IMR-90 (cell line): ENCODE results near the gene IL1RL1. TPM values are rescaled to one million over a fixed set of nuclear protein-coding genes. Genes with fewer than 3 reads are reported as not detected.

Experiments
- ATAC-seq: fragments of 200-7000 bp; cut with Tn5 transposase; 2 replicates; pipeline ENCODE4 v1.9.1; 2020; ENCODE audit warnings: low read depth, mild to moderate bottlenecking, moderate library complexity
- BruUV-seq: library from RNA; stranded (reverse); fragments of 400-500 nt; replicated peaks from 2 replicates; lab custom pipeline; 2021; lab: Mats Ljungman, UMichigan
- CTCF ChIA-PET: fragments of 300-600 bp; formaldehyde crosslinking; extraction: SDS; loops from one replicate; lab custom pipeline; 2021; ENCODE audit warnings: antibody characterized with exemption; lab: Yijun Ruan, JAX
- POLR2A ChIA-PET: fragments of 300-600 bp; sonication (Branson Sonifier 250); formaldehyde crosslinking; loops from one replicate; lab custom pipeline; 2022; ENCODE audit warnings: antibody characterized with exemption; ENCODE audit not compliant: unreplicated experiment; lab: Charles Lee
- DNase-seq: peaks from one replicate; pipeline ENCODE4 v3.0.0; 2013
- H2AFZ ChIP-seq: replicated peaks from 2 replicates; pipeline ENCODE3; 2013; ENCODE audit warnings: low read length, mild to moderate bottlenecking; ENCODE audit not compliant: poor library complexity
- H2AK5ac ChIP-seq: 2 replicates; pipeline ENCODE4 v1.6.1; 2013; ENCODE audit warnings: low read depth, low read length, inconsistent platforms
- H2AK9ac ChIP-seq: replicated peaks from 2 replicates; pipeline ENCODE3; 2013; ENCODE audit warnings: mild to moderate bottlenecking, low read depth, low read length, moderate library complexity; ENCODE audit not compliant: poor library complexity
- H2BK120ac ChIP-seq: 2 replicates; pipeline ENCODE4 v1.6.1; 2013; ENCODE audit warnings: low read depth, low read length, inconsistent platforms
- H2BK15ac ChIP-seq: 3 replicates; pipeline ENCODE4 v1.6.1; 2013; ENCODE audit warnings: low read depth, low read length, inconsistent platforms
- H2BK20ac ChIP-seq: 2 replicates; pipeline ENCODE4 v1.6.1; 2013; ENCODE audit warnings: low read depth, mild to moderate bottlenecking, inconsistent platforms, low read length, moderate library complexity
- H2BK5ac ChIP-seq: 2 replicates; pipeline ENCODE4 v1.6.1; 2013; ENCODE audit warnings: mild to moderate bottlenecking, low read depth, low read length, inconsistent platforms; ENCODE audit not compliant: poor library complexity, severe bottlenecking
- H3K14ac ChIP-seq: replicated peaks from 2 replicates; pipeline ENCODE4 v1.6.1; 2013; ENCODE audit warnings: low read depth, low read length, inconsistent platforms
- H3K18ac ChIP-seq: 2 replicates; pipeline ENCODE4 v1.6.1; 2013; ENCODE audit warnings: low read depth, low read length, control low read depth
- H3K23ac ChIP-seq: 2 replicates; pipeline ENCODE4 v1.6.1; 2013; ENCODE audit warnings: low read depth, low read length, inconsistent platforms
- H3K27ac ChIP-seq: 2 replicates; pipeline ENCODE4 v1.5.1; 2013; ENCODE audit warnings: mild to moderate bottlenecking, control low read depth, low read length; ENCODE audit not compliant: insufficient read depth
- H3K27me3 ChIP-seq: 2 replicates; pipeline ENCODE4 v1.6.1; 2013; ENCODE audit warnings: low read length; ENCODE audit not compliant: control insufficient read depth, insufficient read depth
- H3K36me3 ChIP-seq: 2 replicates; pipeline ENCODE4 v1.6.1; 2013; ENCODE audit warnings: low read length, mixed read lengths; ENCODE audit not compliant: control insufficient read depth, insufficient read depth
- H3K4ac ChIP-seq: 2 replicates; pipeline ENCODE4 v1.6.1; 2013; ENCODE audit warnings: low read depth, low read length, inconsistent platforms
- H3K4me1 ChIP-seq: 2 replicates; pipeline ENCODE4 v1.6.1; 2013; ENCODE audit warnings: low read length, mixed read lengths; ENCODE audit not compliant: control insufficient read depth, insufficient read depth
- H3K4me2 ChIP-seq: 2 replicates; pipeline ENCODE4 v1.6.1; 2013; ENCODE audit warnings: low read depth, mild to moderate bottlenecking, control low read depth, low read length, moderate library complexity
- H3K4me3 ChIP-seq: 2 replicates; pipeline ENCODE4 v1.5.1; 2013; ENCODE audit warnings: low read depth, mild to moderate bottlenecking, control low read depth, low read length, moderate library complexity; ENCODE audit not compliant: insufficient read depth
- H3K56ac ChIP-seq: 2 replicates; pipeline ENCODE4 v1.6.1; 2013; ENCODE audit warnings: low read length, inconsistent platforms; ENCODE audit not compliant: insufficient read depth; ENCODE audit errors: extremely low read depth
- H3K79me1 ChIP-seq, 2 experiments: 2 replicates each; pipeline ENCODE4 v1.6.1; 2013; ENCODE audit warnings: low read length in 2 of 2, inconsistent platforms in 1 of 2, low read depth in 1 of 2
- H3K9ac ChIP-seq: 2 replicates; pipeline ENCODE4 v1.6.1; 2013; ENCODE audit warnings: low read depth, low read length, control low read depth
- H3K9me1 ChIP-seq: 2 replicates; pipeline ENCODE4 v1.6.1; 2013; ENCODE audit warnings: low read length, inconsistent platforms; ENCODE audit not compliant: insufficient read depth
- H3K9me3 ChIP-seq: 2 replicates; pipeline ENCODE4 v1.6.1; 2013; ENCODE audit warnings: low read length; ENCODE audit not compliant: control insufficient read depth, insufficient read depth
- H4K20me1 ChIP-seq: 2 replicates; pipeline ENCODE4 v1.6.1; 2013; ENCODE audit warnings: low read length, inconsistent platforms; ENCODE audit not compliant: insufficient read depth
- H4K5ac ChIP-seq: 2 replicates; pipeline ENCODE4 v1.6.1; 2013; ENCODE audit warnings: mild to moderate bottlenecking, low read depth, low read length, control low read depth
- H4K8ac ChIP-seq, 2 experiments: 2 replicates each; pipeline ENCODE4 v1.6.1; 2013; ENCODE audit warnings: low read depth in 2 of 2, low read length in 2 of 2, control low read depth in 1 of 2, inconsistent platforms in 1 of 2
- H4K91ac ChIP-seq: 2 replicates; pipeline ENCODE4 v1.6.1; 2013; ENCODE audit warnings: low read depth, low read length, inconsistent platforms; ENCODE audit not compliant: insufficient read depth
- BHLHE40 ChIP-seq: fragments of 150-350 bp; IDR thresholded peaks from 2 replicates; pipeline ENCODE4 v1.6.1; 2016; ENCODE audit warnings: mild to moderate bottlenecking, low read depth, low read length
- CEBPB ChIP-seq: IDR thresholded peaks from 2 replicates; pipeline ENCODE4 v1.6.1; 2012; ENCODE audit warnings: low read depth, low read length, improper control_type of control experiment
- CHD1 ChIP-seq: IDR thresholded peaks from 2 replicates; pipeline ENCODE4 v1.6.1; 2012; ENCODE audit warnings: low read depth, low read length, improper control_type of control experiment
- CTCF ChIP-seq: conservative IDR thresholded peaks from 2 replicates; pipeline ENCODE4 v1.5.1; 2012; ENCODE audit warnings: mild to moderate bottlenecking, low read depth, low read length, improper control_type of control experiment
- ELK1 ChIP-seq: fragments of 150-350 bp; IDR thresholded peaks from 2 replicates; pipeline ENCODE4 v1.6.1; 2016; ENCODE audit warnings: low read depth, mild to moderate bottlenecking, low read length, moderate library complexity, borderline replicate concordance
- MAFK ChIP-seq: IDR thresholded peaks from 2 replicates; pipeline ENCODE4 v1.6.1; 2012; ENCODE audit warnings: low read depth, low read length, improper control_type of control experiment
- MAZ ChIP-seq: IDR thresholded peaks from 2 replicates; pipeline ENCODE4 v1.6.1; 2012; ENCODE audit warnings: low read depth, mild to moderate bottlenecking, low read length, improper control_type of control experiment, moderate library complexity, borderline replicate concordance
- MXI1 ChIP-seq: IDR thresholded peaks from 2 replicates; pipeline ENCODE4 v1.6.1; 2012; ENCODE audit warnings: low read depth, mild to moderate bottlenecking, low read length, moderate library complexity, borderline replicate concordance
- NFE2L2 ChIP-seq: fragments of 150-350 bp; IDR thresholded peaks from 2 replicates; pipeline ENCODE4 v1.6.1; 2016; ENCODE audit warnings: low read depth, mild to moderate bottlenecking, low read length
- POLR2A ChIP-seq: IDR thresholded peaks from 2 replicates; pipeline ENCODE4 v1.6.1; 2012; ENCODE audit warnings: mild to moderate bottlenecking, low read depth, low read length
- RAD21 ChIP-seq: IDR thresholded peaks from 2 replicates; pipeline ENCODE4 v1.6.1; 2012; ENCODE audit warnings: low read length, improper control_type of control experiment
- SMC3 ChIP-seq: fragments of 150-350 bp; IDR thresholded peaks from 2 replicates; pipeline ENCODE4 v1.6.1; 2016; ENCODE audit warnings: low read depth, mild to moderate bottlenecking, antibody characterized with exemption, low read length, moderate library complexity
- USF2 ChIP-seq: fragments of 150-350 bp; IDR thresholded peaks from 2 replicates; pipeline ENCODE4 v1.6.1; 2017; ENCODE audit warnings: mild to moderate bottlenecking, antibody characterized with exemption, low read length, low read depth
- WGBS, 2 experiments: methylation state at CpG; one replicate each; pipeline versions ENCODE4 v1.1.5 to v1.1.7; 2013; ENCODE audit warnings: missing lambda C conversion rate in 2 of 2; ENCODE audit not compliant: insufficient read length in 1 of 2; ENCODE audit errors: extremely low coverage in 2 of 2; 5-methylcytosine and 5-hydroxymethylcytosine counted together
- dilution Hi-C: fragments of 300-500 bp; cut with HindIII; formaldehyde crosslinking; loops from one replicate; pipeline ENCODE4 v1.14.3; 2018; ENCODE audit warnings: low sequenced_read_pairs; ENCODE audit not compliant: unreplicated experiment
- in situ Hi-C: fragments of 300-500 bp; cut with MboI; formaldehyde crosslinking; loops from 3 replicates; pipeline ENCODE4 v1.14.3; 2019; ENCODE audit warnings: low sequenced_read_pairs, inconsistent platforms, mixed read lengths
- intact Hi-C: fragments of 100-400 bp; cut with micrococcal nuclease; formaldehyde crosslinking; loops from 2 replicates; pipeline ENCODE4 v1.10.0; 2022
- polyA plus RNA-seq, 3 experiments: library from polyadenylated mRNA; depleted of rRNA; stranded (reverse); fragments of >200 nt; gene quantifications; 2 replicates each; pipeline ENCODE4 v1.2.3, GENCODE V29; 2012; ENCODE audit warnings: low replicate concordance in 1 of 3
- total RNA-seq: library from RNA; depleted of rRNA; stranded (reverse); fragments of >200 nt; gene quantifications from 2 replicates; pipeline ENCODE4 v1.2.3, GENCODE V29; 2012

Gene IL1RL1
- total and polyA plus RNA-seq, 2 of the 4 experiments (the other 2 are of a cell fraction) = under 0.01 to 0.14 TPM

GRCh38 chr2:102331311-102331980 is 20.1 kb downstream of the IL1RL1 start:
- Histone ChIP-seq H4K8ac (no peak overlapping the region), H3K27ac (no peak overlapping the region), H4K91ac (no peak overlapping the region), H3K4me3 (no peak overlapping the region), H3K56ac (no peak overlapping the region), H2AFZ (no peak overlapping the region), H2AK9ac (no peak overlapping the region), H3K23ac (no peak overlapping the region), H3K79me1 (no peaks in the 10 kb centered on the region), H3K4me2 (no peak overlapping the region), H3K36me3 (no peaks in the 10 kb centered on the region), H2BK120ac (no peak overlapping the region), H4K20me1 (no peaks in the 10 kb centered on the region), H2BK5ac (no peak overlapping the region), H2BK15ac (no peak overlapping the region), H3K9ac (no peak overlapping the region), H3K4ac (no peak overlapping the region), H3K18ac (no peak overlapping the region), H2BK20ac (no peak overlapping the region), H3K27me3 (no peaks in the 10 kb centered on the region), H2AK5ac (no peak overlapping the region), H3K9me1 (no peaks in the 10 kb centered on the region), H3K14ac (no peak overlapping the region), H4K5ac (no peak overlapping the region), H3K9me3 (no peaks in the 10 kb centered on the region), H3K4me1 (peaks cover 2% of the 10 kb centered on the region; the same call in 1 of the 2 replicates)
- POLR2A ChIA-PET = no interaction called here
- ATAC-seq (no peak), DNase-seq (no peak)
- no peak for TF ChIP-seq BHLHE40
- TF ChIP-seq USF2 = no peak
- no peak for TF ChIP-seq MXI1
- no peak for TF ChIP-seq CHD1
- TF ChIP-seq POLR2A = no peak
- TF ChIP-seq RAD21 = no peak
- no peak for TF ChIP-seq CTCF
- TF ChIP-seq MAFK = no peak
- TF ChIP-seq SMC3 = no peak
- TF ChIP-seq ELK1 = no peak
- TF ChIP-seq MAZ = no peak
- TF ChIP-seq CEBPB = no peak
- no peak for TF ChIP-seq NFE2L2
- dilution Hi-C loops = no loop called here
- no CpG with 5 or more reads among the region's 5 CpGs for WGBS, 2 experiments
- in situ Hi-C loops = no loop called here
- no TSS peak for BruUV-seq
- intact Hi-C loops = no loop called here
- CTCF ChIA-PET = interaction anchor here (0.9 to 1.3 kb wide), 2 partner anchors 43 to 46 kb away, joined by 3 read pairs; no protein-coding TSS in a partner anchor
